HepG2 (cell line): ENCODE measurements around the gene GNG12. TPM values are rescaled to one million over a fixed set of nuclear protein-coding genes. Genes with fewer than 3 reads are reported as not detected.

Experiments used
- ADNP ChIP-seq: sonication (generic); formaldehyde crosslinking; IDR thresholded peaks from 2 replicates; pipeline ENCODE4 v1.4.0; 2020; ENCODE audit warnings: missing genetic modification reagents
- E2F5 ChIP-seq: sonication (generic); formaldehyde crosslinking; conservative IDR thresholded peaks from 2 replicates; pipeline ENCODE4 v1.4.0; 2020; ENCODE audit warnings: missing genetic modification reagents
- HNRNPLL ChIP-seq: fragments of 200-400 bp; formaldehyde crosslinking; IDR thresholded peaks from 2 replicates; pipeline ENCODE4 v1.6.1; 2017; ENCODE audit warnings: mild to moderate bottlenecking, low read depth, low read length; ENCODE audit not compliant: poor library complexity, severe bottlenecking
- HOXD1 ChIP-seq: sonication (generic); formaldehyde crosslinking; IDR thresholded peaks from 2 replicates; pipeline ENCODE4 v1.5.0; 2020; ENCODE audit warnings: missing genetic modification reagents
- ISX ChIP-seq: sonication (generic); formaldehyde crosslinking; conservative IDR thresholded peaks from 2 replicates; pipeline ENCODE4 v1.5.0; 2020; ENCODE audit warnings: missing genetic modification reagents
- LBX2 ChIP-seq: sonication (generic); formaldehyde crosslinking; IDR thresholded peaks from 2 replicates; pipeline ENCODE4 v1.5.0; 2020; ENCODE audit warnings: missing genetic modification reagents, mild to moderate bottlenecking, borderline replicate concordance
- NR0B2 ChIP-seq: sonication (generic); formaldehyde crosslinking; IDR thresholded peaks from 2 replicates; pipeline ENCODE4 v1.4.0; 2020; ENCODE audit warnings: mild to moderate bottlenecking, missing genetic modification reagents
- PAF1 ChIP-seq: IDR thresholded peaks from 2 replicates; pipeline ENCODE4 v1.6.1; 2016; ENCODE audit warnings: missing genetic modification reagents, missing compliant biosample characterization
- PRMT3 ChIP-seq: sonication (generic); formaldehyde crosslinking; IDR thresholded peaks from 2 replicates; pipeline ENCODE4 v1.8.1; 2022; ENCODE audit warnings: low read depth, mild to moderate bottlenecking, moderate library complexity, missing genetic modification reagents, borderline replicate concordance
- SMAD1 ChIP-seq: sonication (generic); formaldehyde crosslinking; IDR thresholded peaks from 2 replicates; pipeline ENCODE4 v1.4.0; 2020; ENCODE audit warnings: missing genetic modification reagents, low read depth, mild to moderate bottlenecking, borderline replicate concordance
- SNAPC4 ChIP-seq: sonication (generic); formaldehyde crosslinking; IDR thresholded peaks from 2 replicates; pipeline ENCODE4 v1.4.0; 2020; ENCODE audit warnings: mild to moderate bottlenecking, missing genetic modification reagents
- TRIM22 ChIP-seq: fragments of 450-650 bp; IDR thresholded peaks from 2 replicates; pipeline ENCODE4 v1.6.1; 2017
- ZNF142 ChIP-seq: sonication (generic); formaldehyde crosslinking; IDR thresholded peaks from 2 replicates; pipeline ENCODE4 v1.4.0; 2020; ENCODE audit warnings: missing genetic modification reagents
- ZNF7 ChIP-seq: IDR thresholded peaks from 2 replicates; pipeline ENCODE4 v1.6.1; 2016; ENCODE audit warnings: missing biosample characterization, missing genetic modification reagents
- ZNF850 ChIP-seq: sonication (generic); formaldehyde crosslinking; conservative IDR thresholded peaks from 2 replicates; pipeline ENCODE4 v1.9.0; 2021; ENCODE audit warnings: mild to moderate bottlenecking, missing genetic modification reagents
- polyA plus RNA-seq, 8 experiments: library from polyadenylated mRNA; depleted of rRNA in 3 of 8; stranded (reverse) in 7 of 8; unstranded in 1 of 8; fragments of >200 nt; fragmentation: Illumina TruSeq in 4 of 8; extraction: Trizol in 4 of 8; gene quantifications; 2 replicates each; pipeline versions ENCODE4 v1.2.1 to v1.2.3, GENCODE V29; 2011 to 2016; ENCODE audit warnings: low read depth in 4 of 8, missing spikeins in 1 of 8, mixed read lengths in 1 of 8; ENCODE audit not compliant: insufficient read depth in 1 of 8
- total RNA-seq, 5 experiments: library from RNA; depleted of rRNA; stranded (reverse); fragments of >200 nt; fragmentation: Illumina TruSeq; extraction: Trizol; gene quantifications; 2 replicates each; pipeline ENCODE4 v1.2.3, GENCODE V29; 2016; ENCODE audit warnings: low read depth in 1 of 5

GNG12 gene
- total and polyA plus RNA-seq, 2 of the 13 experiments (the other 11 are each of a cell fraction or from before 2014, with no cell fraction given) = 0.11 TPM

- no peak for TF ChIP-seq ZNF142
- no peak for TF ChIP-seq ZNF7
- no peak for TF ChIP-seq ISX
- TF ChIP-seq TRIM22 = no peak
- TF ChIP-seq E2F5 (CRISPR knock-in tag) = no peak
- TF ChIP-seq ZNF850 = no peak
- no peak for TF ChIP-seq HNRNPLL
- no peak for TF ChIP-seq ADNP
- no peak for TF ChIP-seq PAF1 (CRISPR knock-in tag)
- TF ChIP-seq PRMT3 (CRISPR knock-in tag) = no peak
- no peak for TF ChIP-seq SNAPC4 (CRISPR knock-in tag)
- TF ChIP-seq SMAD1 (CRISPR knock-in tag) = no peak
- no peak for TF ChIP-seq LBX2 (CRISPR knock-in tag)
- TF ChIP-seq HOXD1 (CRISPR knock-in tag) = no peak
- TF ChIP-seq NR0B2 (CRISPR knock-in tag) = no peak
Measured at GRCh38 chr1:67700692-67701410, 132.4 kb downstream of the GNG12 start (continued).
